Osteoblast (primary cell): ENCODE measurements around the gene CCDC142. TPM values are rescaled to one million over a fixed set of nuclear protein-coding genes. Genes with fewer than 3 reads are reported as not detected.
"Not testable (repeated sequence)": the region's sequence is repeated elsewhere in the genome, so short reads cannot be mapped to it uniquely, and the experiment has no call there.

Experiments
- DNase-seq: peaks from one replicate; pipeline ENCODE4 v3.0.0; 2011; ENCODE audit warnings: low spot score, mixed read lengths; ENCODE audit not compliant: insufficient read length; ENCODE audit errors: missing footprints
- H2AFZ ChIP-seq: 2 replicates; pipeline ENCODE4 v1.6.0; 2011; ENCODE audit warnings: mild to moderate bottlenecking, low read length
- H3K27ac ChIP-seq: 2 replicates; pipeline ENCODE4 v1.5.1; 2011; ENCODE audit warnings: mild to moderate bottlenecking, low read depth, low read length, moderate library complexity
- H3K27me3 ChIP-seq: 2 replicates; pipeline ENCODE4 v1.6.0; 2012; ENCODE audit warnings: mild to moderate bottlenecking, control low read depth, inconsistent platforms, low read length, moderate library complexity; ENCODE audit not compliant: insufficient read depth
- H3K36me3 ChIP-seq: 2 replicates; pipeline ENCODE4 v1.5.1; 2011; ENCODE audit warnings: mild to moderate bottlenecking, low read length, control low read depth, moderate library complexity; ENCODE audit not compliant: insufficient read depth
- H3K4me1 ChIP-seq: 2 replicates; pipeline ENCODE4 v1.5.1; 2011; ENCODE audit warnings: mild to moderate bottlenecking, low read length, control low read depth, moderate library complexity; ENCODE audit not compliant: insufficient read depth
- H3K4me2 ChIP-seq: 2 replicates; pipeline ENCODE4 v1.6.0; 2011; ENCODE audit warnings: mild to moderate bottlenecking, low read length; ENCODE audit not compliant: insufficient read depth
- H3K4me3 ChIP-seq: fragments of 200-600 bp; sonication (generic); 3 replicates; pipeline ENCODE4 v1.5.1; 2012; ENCODE audit warnings: mild to moderate bottlenecking, low read length, inconsistent platforms; ENCODE audit not compliant: insufficient read depth
- H3K79me2 ChIP-seq: 2 replicates; pipeline ENCODE4 v1.6.0; 2012; ENCODE audit warnings: mild to moderate bottlenecking, low read length, control low read depth, inconsistent platforms; ENCODE audit not compliant: insufficient read depth
- H3K9me3 ChIP-seq: 2 replicates; pipeline ENCODE4 v1.5.1; 2011; ENCODE audit warnings: low read depth, low read length, control low read depth
- H4K20me1 ChIP-seq: 2 replicates; pipeline ENCODE4 v1.6.0; 2012; ENCODE audit warnings: mild to moderate bottlenecking, low read length, control low read depth; ENCODE audit not compliant: insufficient read depth
- CTCF ChIP-seq: IDR thresholded peaks from 2 replicates; pipeline ENCODE4 v1.5.1; 2011; ENCODE audit warnings: mild to moderate bottlenecking, low read depth, low read length, moderate library complexity; ENCODE audit errors: extremely low read depth
- total RNA-seq: library from RNA; depleted of rRNA; stranded (reverse); fragments of >200 nt; gene quantifications from 2 replicates; pipeline ENCODE4 v1.2.3, GENCODE V29; 2012

CCDC142 gene
- total RNA-seq, 1 donor = 32.6 TPM

GRCh38 chr2:74472945-74473258 is 9.9 kb downstream of the CCDC142 start:
- Histone ChIP-seq H3K4me2 (peak overlapping the region; percentile 90), H3K79me2 (peaks cover 3% of the 10 kb centered on the region), H3K27me3 (no peaks in the 10 kb centered on the region), H3K9me3 (no peaks in the 10 kb centered on the region), H3K4me3 (peak overlapping the region; percentile 81), H3K27ac (peak overlapping the region; percentile 70), H4K20me1 (no peaks in the 10 kb centered on the region), H3K4me1 (peaks cover 14% of the 10 kb centered on the region), H3K36me3 (peaks cover 18% of the 10 kb centered on the region), H2AFZ (peak overlapping the region; percentile 96)
- no peak for DNase-seq
- no peak for TF ChIP-seq CTCF

- Histone ChIP-seq H3K27me3 (no peaks in the 10 kb centered on the region), H3K4me3 (peak within 1 kb of the TSS; percentile 81), H3K36me3 (peaks cover 16% of the 10 kb centered on the region), H3K4me2 (peak within 1 kb of the TSS; percentile 90), H2AFZ (peak within 1 kb of the TSS; percentile 96), H3K27ac (peak within 1 kb of the TSS; percentile 70), H3K9me3 (no peaks in the 10 kb centered on the region), H3K4me1 (peaks cover 14% of the 10 kb centered on the region), H3K79me2 (peaks cover under 1% of the 10 kb centered on the region), H4K20me1 (no peaks in the 10 kb centered on the region)
- TF ChIP-seq CTCF = no peak
- peak; percentile 95 for DNase-seq
Measured at GRCh38 chr2:74472086-74472944, 10.5 kb downstream of the CCDC142 start, which contains the start of gene MRPL53. Gene MRPL53 (minus strand): TSS chr2:74472680. CDS start chr2:74472660, 20 bp downstream.

GRCh38 chr2:74471332-74472065 is 11.3 kb downstream of the CCDC142 start:
- Histone ChIP-seq H3K4me1 (peaks cover 14% of the 10 kb centered on the region), H3K79me2 (no peaks in the 10 kb centered on the region), H3K36me3 (peaks cover 16% of the 10 kb centered on the region), H3K9me3 (no peaks in the 10 kb centered on the region), H3K27ac (peak overlapping the region; percentile 70), H4K20me1 (no peaks in the 10 kb centered on the region), H3K4me3 (peak overlapping the region; percentile 81), H3K27me3 (no peaks in the 10 kb centered on the region), H3K4me2 (peak overlapping the region; percentile 90), H2AFZ (peak overlapping the region; percentile 96)
- DNase-seq = no peak
- no peak for TF ChIP-seq CTCF

- not testable (repeated sequence) for H3K4me2 ChIP-seq, H3K79me2 ChIP-seq, H2AFZ ChIP-seq, H4K20me1 ChIP-seq, H3K4me3 ChIP-seq, H3K27ac ChIP-seq, H3K27me3 ChIP-seq, H3K9me3 ChIP-seq, DNase-seq
- Histone ChIP-seq H3K4me1 (peaks cover 14% of the 10 kb centered on the region), H3K36me3 (peaks cover 16% of the 10 kb centered on the region)
Measured at GRCh38 chr2:74470742-74471141, 12.1 kb downstream of the CCDC142 start.
